OCI-LY3 (cell line): ENCODE data around the gene MYBPC3.

ENCODE experiments used
- H2AFZ ChIP-seq: fragments of 200-600, 300-600 bp; shearing (Covaris generic); 2 replicates; pipeline ENCODE4 v1.6.0; 2014; ENCODE audit warnings: antibody characterized with exemption, low read depth, low read length
- H3K27ac ChIP-seq: fragments of 200-600, 300-600 bp; sonication (generic); 2 replicates; pipeline ENCODE4 v1.5.1; 2014; ENCODE audit warnings: mild to moderate bottlenecking, low read length, moderate library complexity, mixed read lengths
- H3K27me3 ChIP-seq: fragments of 200-600, 300-600 bp; sonication (generic); 2 replicates; pipeline ENCODE4 v1.6.1; 2014; ENCODE audit warnings: low read depth, low read length, mixed read lengths
- H3K36me3 ChIP-seq: fragments of 200-600, 300-600 bp; sonication (generic); replicated peaks from 2 replicates; pipeline ENCODE3; 2014; ENCODE audit warnings: low read depth, low read length, mixed read lengths
- H3K4me1 ChIP-seq: fragments of 300-600, 200-600 bp; sonication (generic); 2 replicates; pipeline ENCODE4 v1.6.1; 2014; ENCODE audit warnings: low read length, mixed read lengths
- H3K4me2 ChIP-seq: fragments of 200-600, 300-600 bp; sonication (generic); 2 replicates; pipeline ENCODE4 v1.6.1; 2014; ENCODE audit warnings: low read length, mixed read lengths
- H3K4me3 ChIP-seq: fragments of 300-600, 200-600 bp; sonication (generic); 2 replicates; pipeline ENCODE4 v1.5.1; 2014; ENCODE audit warnings: antibody characterized with exemption, mild to moderate bottlenecking, low read length, moderate library complexity
- H3K79me2 ChIP-seq: fragments of 300-600, 200-600 bp; shearing (Covaris generic); 2 replicates; pipeline ENCODE4 v1.6.1; 2014; ENCODE audit warnings: mild to moderate bottlenecking, low read length, mixed read lengths
- H3K9ac ChIP-seq: fragments of 300-600, 200-600 bp; shearing (Covaris generic); 2 replicates; pipeline ENCODE4 v1.6.0; 2014; ENCODE audit warnings: mild to moderate bottlenecking, low read length, moderate library complexity
- H3K9me3 ChIP-seq: fragments of 200-600, 300-600 bp; shearing (Covaris generic); 2 replicates; pipeline ENCODE4 v1.6.1; 2014; ENCODE audit warnings: low read length, mixed read lengths; ENCODE audit not compliant: insufficient read depth
- H4K20me1 ChIP-seq: fragments of 200-600, 300-600 bp; sonication (generic); 2 replicates; pipeline ENCODE4 v1.6.1; 2016; ENCODE audit warnings: low read length, mixed read lengths; ENCODE audit not compliant: insufficient read depth
- EZH2phosphoT487 ChIP-seq: fragments of 200-600 bp; shearing (Covaris generic); IDR thresholded peaks from 2 replicates; pipeline ENCODE4 v1.6.1; 2018; ENCODE audit warnings: antibody characterized with exemption, mixed run types, low read depth
- TF ChIP-seq, protein P1 (sequence below): fragments of 200-600, 300-600 bp; sonication (generic); IDR thresholded peaks from 2 replicates; pipeline ENCODE4 v1.5.1; 2014; ENCODE audit warnings: antibody characterized with exemption, low read length, low read depth

The MYBPC3 gene

DNA sequence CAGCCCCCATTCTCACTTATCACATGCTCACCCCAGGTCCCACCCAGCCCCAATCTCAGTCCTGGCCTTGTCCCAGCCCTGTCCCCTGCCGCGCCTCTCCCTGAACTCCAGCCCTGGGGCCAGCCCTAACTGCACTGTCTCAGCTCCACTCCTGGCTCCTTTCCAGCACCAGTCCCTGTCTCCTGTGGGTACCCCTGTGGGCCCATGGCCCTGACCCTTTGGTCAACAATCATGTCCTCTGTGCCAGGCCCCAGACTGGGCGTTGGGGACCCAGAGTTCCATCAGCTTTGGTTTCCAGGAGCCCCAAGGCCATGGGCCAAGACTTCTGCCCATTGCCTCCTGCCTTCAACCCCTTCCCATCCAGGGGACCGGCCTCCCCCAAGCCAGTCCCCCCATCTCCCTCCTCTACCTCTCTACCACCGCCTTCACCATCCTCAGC, 25.1 kb upstream of the MYBPC3 start:
- no peaks in the 10 kb centered on the region for H4K20me1 ChIP-seq
- H3K36me3 ChIP-seq: peaks cover 3% of the 10 kb centered on the region
- no peaks in the 10 kb centered on the region for H3K9me3 ChIP-seq
- peaks cover 22% of the 10 kb centered on the region for H3K4me1 ChIP-seq
- H2AFZ ChIP-seq: no peak overlapping the region; the same call in 1 of the 2 replicates
- H3K4me3 ChIP-seq: peak overlapping the region; percentile 94
- no peaks in the 10 kb centered on the region for H3K27me3 ChIP-seq
- peak overlapping the region; percentile 66 for H3K27ac ChIP-seq
- H3K79me2 ChIP-seq: peaks cover 32% of the 10 kb centered on the region
- H3K9ac ChIP-seq: peak overlapping the region; percentile 98
- no peak for TF ChIP-seq EZH2phosphoT487
- TF ChIP-seq, protein P1, sequence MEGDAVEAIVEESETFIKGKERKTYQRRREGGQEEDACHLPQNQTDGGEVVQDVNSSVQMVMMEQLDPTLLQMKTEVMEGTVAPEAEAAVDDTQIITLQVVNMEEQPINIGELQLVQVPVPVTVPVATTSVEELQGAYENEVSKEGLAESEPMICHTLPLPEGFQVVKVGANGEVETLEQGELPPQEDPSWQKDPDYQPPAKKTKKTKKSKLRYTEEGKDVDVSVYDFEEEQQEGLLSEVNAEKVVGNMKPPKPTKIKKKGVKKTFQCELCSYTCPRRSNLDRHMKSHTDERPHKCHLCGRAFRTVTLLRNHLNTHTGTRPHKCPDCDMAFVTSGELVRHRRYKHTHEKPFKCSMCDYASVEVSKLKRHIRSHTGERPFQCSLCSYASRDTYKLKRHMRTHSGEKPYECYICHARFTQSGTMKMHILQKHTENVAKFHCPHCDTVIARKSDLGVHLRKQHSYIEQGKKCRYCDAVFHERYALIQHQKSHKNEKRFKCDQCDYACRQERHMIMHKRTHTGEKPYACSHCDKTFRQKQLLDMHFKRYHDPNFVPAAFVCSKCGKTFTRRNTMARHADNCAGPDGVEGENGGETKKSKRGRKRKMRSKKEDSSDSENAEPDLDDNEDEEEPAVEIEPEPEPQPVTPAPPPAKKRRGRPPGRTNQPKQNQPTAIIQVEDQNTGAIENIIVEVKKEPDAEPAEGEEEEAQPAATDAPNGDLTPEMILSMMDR: no peak
- H3K4me2 ChIP-seq: peak overlapping the region; percentile 92

DNA sequence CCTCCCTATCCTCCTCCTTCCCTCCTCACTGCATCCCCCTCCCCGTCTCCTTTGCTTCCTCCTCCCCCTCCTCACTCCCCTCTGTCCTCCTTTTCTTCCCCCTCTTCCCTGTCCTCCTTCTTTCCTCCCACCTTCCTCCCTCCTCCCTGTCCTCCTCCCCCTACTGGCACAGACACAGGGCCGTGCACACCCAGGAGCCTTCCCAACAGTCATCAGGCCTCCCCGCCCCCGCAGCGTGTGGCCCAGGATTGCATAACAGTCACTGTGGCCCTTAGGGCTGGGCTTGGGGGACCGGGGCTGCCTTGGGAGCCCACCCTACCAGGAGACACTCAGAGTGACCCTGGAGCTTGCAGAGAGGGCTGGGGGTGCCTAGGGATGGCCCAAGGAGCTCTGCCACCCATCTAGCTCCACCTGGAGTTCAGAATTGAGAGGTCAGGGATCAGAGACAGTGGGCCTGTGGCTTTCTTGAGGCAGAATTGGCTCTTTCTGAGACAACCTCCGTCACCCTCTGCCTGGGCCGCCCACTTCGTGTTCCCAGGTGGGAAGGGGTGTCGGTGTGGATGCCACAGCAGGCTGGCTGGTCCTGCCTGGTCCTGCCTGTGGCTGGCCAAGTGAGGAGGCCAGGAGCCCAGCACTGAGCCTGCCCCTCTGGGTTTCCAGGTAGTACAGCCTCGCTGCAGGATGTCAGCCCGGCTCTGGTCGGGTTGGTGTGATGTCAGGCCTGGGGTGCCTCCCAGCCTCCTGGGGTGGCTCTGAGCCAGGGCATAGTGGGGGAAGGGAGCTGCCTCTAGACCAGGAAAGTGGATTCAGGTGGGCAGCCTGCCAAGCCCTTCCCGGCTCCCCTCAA, 24.2 kb upstream of the MYBPC3 start:
- Histone ChIP-seq H3K9ac (peak overlapping the region; percentile 98), H3K79me2 (peaks cover 32% of the 10 kb centered on the region), H3K9me3 (no peaks in the 10 kb centered on the region), H3K27ac (peak overlapping the region; percentile 66), H3K4me2 (peak overlapping the region; percentile 92), H3K4me3 (peak overlapping the region; percentile 94), H3K36me3 (peaks cover 7% of the 10 kb centered on the region), H2AFZ (no peak overlapping the region), H3K4me1 (peaks cover 22% of the 10 kb centered on the region), H3K27me3 (no peaks in the 10 kb centered on the region), H4K20me1 (no peaks in the 10 kb centered on the region)
- no peak for TF ChIP-seq EZH2phosphoT487
- TF ChIP-seq, protein P1: peak; percentile 12; the same call in 1 of the 2 replicates

DNA sequence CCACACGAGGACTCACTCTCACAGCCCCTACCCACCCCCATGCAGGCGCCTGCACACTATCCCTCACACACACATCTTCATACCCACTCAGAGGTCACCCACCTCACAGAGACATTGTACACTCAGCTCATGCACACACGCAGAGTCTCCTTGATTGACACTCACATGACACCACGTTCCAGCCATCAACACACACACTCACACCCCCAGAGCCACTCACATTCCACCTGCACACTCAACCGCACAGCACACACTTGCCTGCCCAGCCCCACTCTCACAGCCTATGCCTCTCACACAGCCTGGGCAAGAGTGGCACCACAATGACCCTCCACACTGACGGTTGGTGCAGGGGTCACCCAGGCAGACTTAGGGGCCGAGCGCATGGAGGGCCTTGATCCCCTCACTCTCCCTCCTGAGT, 23.6 kb upstream of the MYBPC3 start:
- Histone ChIP-seq H3K4me2 (peak overlapping the region; percentile 92), H3K27ac (no peak overlapping the region), H3K9ac (no peak overlapping the region), H3K79me2 (peaks cover 32% of the 10 kb centered on the region), H4K20me1 (no peaks in the 10 kb centered on the region), H2AFZ (no peak overlapping the region), H3K9me3 (no peaks in the 10 kb centered on the region), H3K27me3 (no peaks in the 10 kb centered on the region), H3K4me3 (no peak overlapping the region), H3K4me1 (peaks cover 22% of the 10 kb centered on the region), H3K36me3 (peaks cover 9% of the 10 kb centered on the region)
- TF ChIP-seq, protein P1: no peak
- TF ChIP-seq EZH2phosphoT487: no peak

DNA sequence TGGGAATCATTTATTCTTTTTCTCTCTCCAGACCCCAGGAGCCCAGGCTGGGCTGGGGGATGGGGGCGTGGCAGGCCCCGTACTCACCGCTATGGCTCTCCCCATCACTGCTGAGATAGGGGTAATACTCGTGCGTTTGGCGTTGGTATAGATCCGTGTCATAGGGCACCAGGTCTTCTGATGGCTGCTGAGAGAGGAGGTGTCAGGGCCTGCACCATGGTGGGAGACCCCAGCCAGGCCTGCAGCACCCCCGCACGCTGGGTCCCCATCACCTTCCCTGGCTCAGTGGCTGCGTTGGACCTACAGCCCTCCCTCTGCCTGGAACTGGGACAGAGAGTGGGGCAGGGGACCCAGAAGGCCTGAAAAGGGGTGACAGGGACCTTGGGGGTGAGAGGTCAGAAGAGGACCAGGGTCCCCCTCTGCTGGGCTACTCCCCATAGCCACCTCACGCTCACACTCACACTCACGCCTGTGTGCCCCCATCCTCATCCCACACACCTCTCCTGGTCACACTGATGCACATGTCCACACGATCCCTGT, 23.1 kb upstream of the MYBPC3 start:
- Histone ChIP-seq H3K27ac (no peak overlapping the region), H3K27me3 (no peaks in the 10 kb centered on the region), H3K9ac (no peak overlapping the region), H3K4me3 (no peak overlapping the region), H2AFZ (no peak overlapping the region), H3K4me2 (no peak overlapping the region), H4K20me1 (no peaks in the 10 kb centered on the region), H3K9me3 (no peaks in the 10 kb centered on the region), H3K36me3 (peaks cover 9% of the 10 kb centered on the region), H3K79me2 (peaks cover 32% of the 10 kb centered on the region), H3K4me1 (peaks cover 22% of the 10 kb centered on the region)
- TF ChIP-seq, protein P1: no peak
- no peak for TF ChIP-seq EZH2phosphoT487
